Stomach (tissue), 9 donors: ENCODE results near the gene DYNC1LI2. TPM values are rescaled to one million over a fixed set of nuclear protein-coding genes. Genes with fewer than 3 reads are reported as not detected.
"Not testable (repeated sequence)": the region's sequence is repeated elsewhere in the genome, so short reads cannot be mapped to it uniquely, and the experiment has no call there.

Experiments used
- DNase-seq, 2 donors: peaks; one replicate each; pipeline versions ENCODE4 v3.0.0 to v3.0.0-alpha.2; 2013 to 2019
- H3K27ac ChIP-seq, 5 donors: fragments of 200-600 bp in 4 of 5; sonication (generic) in 4 of 5; one replicate each; pipeline ENCODE4 v1.5.1; 2013 to 2019; ENCODE audit warnings: mild to moderate bottlenecking in 1 of 5, moderate library complexity in 1 of 5
- H3K27me3 ChIP-seq, 3 donors: fragments of 200-600 bp; sonication (generic); one replicate each; pipeline ENCODE4 v1.5.1; 2017 to 2019; ENCODE audit warnings: mixed run types in 1 of 3
- H3K36me3 ChIP-seq, 4 donors: fragments of 200-600 bp; sonication (generic); 1 replicate in 3 of 4; 2 replicates in 1 of 4; pipeline ENCODE4 v1.5.1; 2016 to 2019
- H3K4me1 ChIP-seq, 4 donors: fragments of 200-600 bp; sonication (generic); one replicate each; pipeline ENCODE4 v1.5.1; 2016 to 2019
- H3K4me3 ChIP-seq, 4 donors: fragments of 200-600 bp; sonication (generic) in 3 of 4; one replicate each; pipeline ENCODE4 v1.5.1; 2016 to 2019; ENCODE audit warnings: mild to moderate bottlenecking in 1 of 4
- H3K9me3 ChIP-seq, 4 donors: fragments of 200-600 bp; sonication (generic); one replicate each; pipeline ENCODE4 v1.5.1; 2016 to 2019
- CTCF ChIP-seq, 7 experiments: fragments of 450-650 bp in 4 of 7; fragments of 200-600 bp in 3 of 7; sonication (generic) in 3 of 7; IDR thresholded peaks; one replicate each; pipeline ENCODE4 v1.5.1; 2016 to 2019; ENCODE audit warnings: antibody characterized with exemption in 7 of 7, control low read depth in 2 of 7, mild to moderate bottlenecking in 1 of 7
- EP300 ChIP-seq: sonication (generic); formaldehyde crosslinking; IDR thresholded peaks from one replicate; pipeline ENCODE4 v1.6.1; 2017; ENCODE audit warnings: antibody characterized with exemption
- POLR2A ChIP-seq, 4 donors: fragments of 450-650 bp; IDR thresholded peaks; one replicate each; pipeline ENCODE4 v1.6.1; 2016; ENCODE audit warnings: antibody characterized with exemption in 4 of 4, control low read depth in 2 of 4, mild to moderate bottlenecking in 1 of 4, moderate library complexity in 1 of 4
- POLR2AphosphoS5 ChIP-seq, 3 donors: sonication (generic); formaldehyde crosslinking; IDR thresholded peaks; one replicate each; pipeline ENCODE4 v1.6.1; 2016; ENCODE audit warnings: antibody characterized with exemption in 3 of 3
- whole genome bisulfite sequencing, 5 donors: extraction: QIAGEN DNeasy Blood & Tissue Kit in 3 of 5; methylation state at CpG; one replicate each; pipeline versions ENCODE4 v1.1.5 to v1.1.7; 2013 to 2018; 5-methylcytosine and 5-hydroxymethylcytosine counted together
- intact Hi-C: fragments of 100-400 bp; cut with DNase I; formaldehyde crosslinking; loops from one replicate; pipeline ENCODE4 v1.15.1; 2023; ENCODE audit warnings: low total_unique reads
- polyA plus RNA-seq, 3 donors: library from polyadenylated mRNA; stranded (reverse); fragments of 200-250 nt; gene quantifications; one replicate each; pipeline ENCODE4 v1.2.3, GENCODE V29; 2013
- total RNA-seq, 5 donors: library from RNA; depleted of rRNA; stranded (reverse); fragments of >200 nt; gene quantifications; one replicate each; pipeline versions ENCODE4 v1.1.0 to v1.2.3, GENCODE V29; 2014 to 2016
- donor health status: healthy with polysubstance abuse.
- donor health status: Bipolar disorder and iron deficiency.
- donor health status: healthy.

DYNC1LI2 gene
- total and polyA plus RNA-seq, 8 donors = 34.5 to 264 (median 123) TPM

GRCh38 chr16:66687906-66688625, 63.3 kb downstream of the DYNC1LI2 start:
- Histone ChIP-seq H3K9me3 (no peaks in the 10 kb centered on the region), H3K27ac (no peak overlapping the region), H3K27me3 (no peaks in the 10 kb centered on the region), H3K4me3 (no peak overlapping the region), H3K36me3 (no peaks in the 10 kb centered on the region), H3K4me1 (peaks cover 10 to 36% (median 21%) of the 10 kb centered on the region in 4 donors)
- TF ChIP-seq POLR2AphosphoS5 (IDR thresholded peaks at IDR 0.05) = no peak
- TF ChIP-seq EP300 = no peak
- TF ChIP-seq CTCF (IDR thresholded peaks at IDR 0.05) = no peak
- no peak for TF ChIP-seq POLR2A (IDR thresholded peaks at IDR 0.05)
- WGBS, 5 donors = 79 to 89% (median 84%) methylated on average over 9 of the region's 9 CpGs
- DNase-seq = no peak
- intact Hi-C loops = no loop called here

DNA sequence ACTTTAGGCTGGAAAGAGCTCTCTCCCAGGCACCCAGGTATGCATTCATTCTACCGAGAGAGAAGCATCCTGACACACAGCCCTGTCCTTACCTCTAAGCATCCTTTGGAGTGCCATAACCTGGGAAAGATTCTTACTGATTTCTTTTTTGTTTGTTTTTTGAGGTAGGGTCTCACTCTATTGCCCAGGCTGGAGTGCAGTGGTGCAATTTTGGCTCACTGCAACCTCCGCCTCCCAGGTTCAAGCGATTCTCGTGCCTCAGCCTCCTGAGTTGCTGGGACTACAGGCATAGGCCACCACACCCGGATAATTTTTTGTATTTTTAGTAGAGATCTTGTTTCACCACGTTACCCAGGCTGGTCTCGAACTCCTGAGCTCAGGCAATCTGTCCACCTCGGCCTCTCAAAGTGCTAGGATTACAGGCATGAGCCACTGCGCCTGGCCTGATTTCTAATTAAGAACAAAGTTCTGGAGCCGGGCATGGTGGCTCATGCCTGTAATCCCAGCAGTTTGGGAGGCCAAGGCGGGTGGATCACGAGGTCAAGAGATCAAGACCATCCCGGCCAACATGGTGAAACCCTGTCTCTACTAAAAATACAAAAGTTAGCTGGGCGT, 65.8 kb downstream of the DYNC1LI2 start:
- H3K27me3 ChIP-seq, intact Hi-C loops, DNase-seq, H3K9me3 ChIP-seq, H3K4me3 ChIP-seq, H3K36me3 ChIP-seq, H3K27ac ChIP-seq: not testable (repeated sequence)
- WGBS, 5 donors = 94 to 96% (median 94%) methylated on average over 14 of the region's 14 CpGs
- H3K4me1 ChIP-seq = peaks cover 5 to 22% (median 10%) of the 10 kb centered on the region in 4 donors

GRCh38 chr16:66682271-66682670, 69.1 kb downstream of the DYNC1LI2 start:
- no peak for DNase-seq
- no peaks in the 10 kb centered on the region for H3K9me3 ChIP-seq
- H3K27me3 ChIP-seq = no peaks in the 10 kb centered on the region
- 81 to 90% (median 89%) methylated on average over 1 of the region's 1 CpG for WGBS, 5 donors
- H3K4me3 ChIP-seq = no peak overlapping the region
- intact Hi-C loops = no loop called here
- no peak for TF ChIP-seq CTCF (IDR thresholded peaks at IDR 0.05)
- TF ChIP-seq POLR2A (IDR thresholded peaks at IDR 0.05) = no peak
- TF ChIP-seq EP300 = no peak
- TF ChIP-seq POLR2AphosphoS5 (IDR thresholded peaks at IDR 0.05) = no peak
- no peak overlapping the region for H3K27ac ChIP-seq
- peaks cover 0 to 16% (median 3%) of the 10 kb centered on the region in 4 donors for H3K36me3 ChIP-seq
- peaks cover 0 to 11% (median 7%) of the 10 kb centered on the region in 4 donors for H3K4me1 ChIP-seq

DNA sequence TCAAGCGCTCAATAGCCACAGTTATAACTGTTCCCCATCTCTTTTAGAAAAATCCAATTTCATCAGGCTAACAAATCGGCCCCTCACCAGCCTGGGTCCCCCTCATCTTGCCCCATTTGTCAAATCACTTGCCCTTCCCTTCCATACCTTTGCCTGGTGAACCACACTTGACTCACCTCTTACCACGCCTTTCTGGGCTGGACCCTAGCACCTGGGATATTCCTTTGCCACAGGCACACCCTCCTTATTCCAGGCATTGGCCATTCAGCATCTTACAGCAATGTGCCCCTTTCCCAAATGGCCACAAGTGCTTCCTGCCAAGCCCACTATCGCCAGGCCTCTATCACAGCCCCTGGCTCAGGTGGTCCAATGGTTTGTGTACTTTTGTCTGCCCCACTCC, 69.7 kb downstream of the DYNC1LI2 start:
- no peaks in the 10 kb centered on the region for H3K9me3 ChIP-seq
- H3K27ac ChIP-seq = no peak overlapping the region
- peaks cover 0 to 19% (median 3%) of the 10 kb centered on the region in 4 donors for H3K36me3 ChIP-seq
- H3K4me1 ChIP-seq = peaks cover 0 to 17% (median 12%) of the 10 kb centered on the region in 4 donors
- no peak overlapping the region for H3K4me3 ChIP-seq
- intact Hi-C loops = no loop called here
- no peaks in the 10 kb centered on the region for H3K27me3 ChIP-seq
- TF ChIP-seq EP300 (no peak), CTCF (IDR thresholded peaks at IDR 0.05) (no peak), POLR2AphosphoS5 (IDR thresholded peaks at IDR 0.05) (no peak), POLR2A (IDR thresholded peaks at IDR 0.05) (no peak)
- no peak for DNase-seq
- 84 to 95% (median 92%) methylated on average over 4 of the region's 4 CpGs for WGBS, 5 donors

- H3K36me3 ChIP-seq = peaks cover 0 to 19% (median 6%) of the 10 kb centered on the region in 4 donors
- intact Hi-C loops = no loop called here
- 88 to 95% (median 93%) methylated on average over 2 of the region's 2 CpGs for WGBS, 5 donors
- no peak for TF ChIP-seq EP300
- H3K27ac ChIP-seq = no peak overlapping the region
- H3K4me1 ChIP-seq = peaks cover 0 to 25% (median 22%) of the 10 kb centered on the region in 4 donors
- H3K4me3 ChIP-seq = no peak overlapping the region
- H3K27me3 ChIP-seq = no peaks in the 10 kb centered on the region
- DNase-seq = no peak
- no peaks in the 10 kb centered on the region for H3K9me3 ChIP-seq
Measured at GRCh38 chr16:66678337-66678736, 73.1 kb downstream of the DYNC1LI2 start.
